ENCODE results near the gene SF1.
"Not testable (repeated sequence)": the region's sequence is repeated elsewhere in the genome, so short reads cannot be mapped to it uniquely, and the experiment has no call there.

GRCh38 chr11:64815433-64815832 is 37.1 kb upstream of the SF1 start:
- not testable (repeated sequence) for TF ChIP-seq CTBP1 (IDR thresholded peaks at IDR 0.05; ENCODE audit: borderline replicate concordance); TARDBP (IDR thresholded peaks at IDR 0.05); FOXK2 (IDR thresholded peaks at IDR 0.05); NFRKB (IDR thresholded peaks at IDR 0.05); ZNF384 (IDR thresholded peaks at IDR 0.05)
